ENCODE data around the gene GYPA.
"Not testable (repeated sequence)": the region's sequence is repeated elsewhere in the genome, so short reads cannot be mapped to it uniquely, and the experiment has no call there.

The GYPA gene

DNA sequence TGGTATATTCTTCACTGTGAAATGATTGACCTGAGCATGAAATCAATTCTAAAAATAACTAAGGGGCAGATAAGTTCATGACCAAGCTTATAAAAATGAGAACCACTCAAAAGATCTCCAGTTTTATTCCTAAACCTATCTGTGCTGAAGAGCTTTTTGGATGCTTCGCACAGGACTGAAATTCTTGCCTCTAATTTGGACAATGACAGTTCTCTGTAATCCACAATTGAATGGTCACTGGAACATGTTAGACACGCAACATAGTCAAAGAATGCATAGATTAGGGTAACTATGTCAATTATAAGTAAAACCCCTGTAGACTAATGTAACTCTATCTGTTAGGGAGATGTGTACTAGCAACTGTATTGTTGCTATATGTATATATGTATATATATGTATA lies 42.7 kb downstream of the GYPA start:
- not testable (repeated sequence) for H3K27ac ChIP-seq (ENCODE audit: low read depth, low read length); H3K4me3 ChIP-seq (ENCODE audit: low read depth in 1 of 5, low read length in 5 of 5); H3K9me3 ChIP-seq (ENCODE audit: control insufficient read depth in 5 of 5, low read length in 5 of 5); H3K4me1 ChIP-seq (ENCODE audit: control insufficient read depth in 5 of 5, insufficient read depth in 5 of 5, low read length in 5 of 5); H3K27me3 ChIP-seq (ENCODE audit: control insufficient read depth in 5 of 5, insufficient read depth in 4 of 5, low read length in 5 of 5); H3K36me3 ChIP-seq (ENCODE audit: control insufficient read depth in 5 of 5, insufficient read depth in 5 of 5, low read length in 5 of 5); H3K9ac ChIP-seq (ENCODE audit: low read length in 5 of 5)

DNA sequence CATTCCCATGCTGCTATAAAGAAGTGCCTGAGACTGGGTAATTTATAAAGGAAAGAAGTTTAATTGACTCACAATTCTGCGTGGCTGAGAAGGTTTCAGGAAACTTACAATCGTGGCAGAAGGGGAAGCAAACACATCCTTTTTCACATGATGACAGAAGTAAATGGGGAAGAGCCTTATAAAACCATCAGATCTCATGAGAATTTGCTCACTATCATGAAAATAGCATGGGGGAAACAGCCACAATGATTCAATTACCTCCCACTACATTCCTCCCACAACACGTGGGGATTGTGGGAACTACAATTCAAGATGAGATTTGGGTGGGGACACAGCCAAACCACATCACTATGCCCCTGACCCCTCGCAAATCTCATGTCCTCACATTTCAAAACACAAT lies 46.5 kb downstream of the GYPA start:
- not testable (repeated sequence) for H3K4me3 ChIP-seq (ENCODE audit: low read depth in 1 of 5, low read length in 5 of 5); H3K27me3 ChIP-seq (ENCODE audit: control insufficient read depth in 5 of 5, insufficient read depth in 4 of 5, low read length in 5 of 5); H3K4me1 ChIP-seq (ENCODE audit: control insufficient read depth in 5 of 5, insufficient read depth in 5 of 5, low read length in 5 of 5); H3K9ac ChIP-seq (ENCODE audit: low read length in 5 of 5); H3K27ac ChIP-seq (ENCODE audit: low read depth, low read length); H3K36me3 ChIP-seq (ENCODE audit: control insufficient read depth in 5 of 5, insufficient read depth in 5 of 5, low read length in 5 of 5); H3K9me3 ChIP-seq (ENCODE audit: control insufficient read depth in 5 of 5, low read length in 5 of 5)

DNA sequence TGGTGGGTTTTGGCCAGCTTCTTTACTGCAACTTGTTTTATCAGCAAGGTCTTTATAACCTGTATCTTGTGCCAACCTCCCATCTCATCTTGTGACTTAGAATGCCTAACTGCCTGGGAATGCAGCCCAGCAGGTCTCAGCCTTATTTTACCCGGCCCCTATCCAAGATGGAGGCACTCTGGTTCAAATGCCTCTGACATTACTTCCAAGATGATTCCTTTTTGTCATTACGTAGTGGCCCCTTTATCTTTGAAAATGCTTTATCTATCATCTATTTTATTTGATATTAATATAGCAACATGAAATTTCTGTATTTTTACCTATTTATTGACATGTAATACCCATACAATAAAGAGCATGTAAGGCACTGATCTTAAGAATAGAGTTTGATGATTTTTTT lies 49.3 kb downstream of the GYPA start:
- not testable (repeated sequence) for H3K4me3 ChIP-seq (ENCODE audit: low read depth in 1 of 5, low read length in 5 of 5); H3K27ac ChIP-seq (ENCODE audit: low read depth, low read length); H3K9ac ChIP-seq (ENCODE audit: low read length in 5 of 5); H3K27me3 ChIP-seq (ENCODE audit: control insufficient read depth in 5 of 5, insufficient read depth in 4 of 5, low read length in 5 of 5); H3K9me3 ChIP-seq (ENCODE audit: control insufficient read depth in 5 of 5, low read length in 5 of 5); H3K4me1 ChIP-seq (ENCODE audit: control insufficient read depth in 5 of 5, insufficient read depth in 5 of 5, low read length in 5 of 5); H3K36me3 ChIP-seq (ENCODE audit: control insufficient read depth in 5 of 5, insufficient read depth in 5 of 5, low read length in 5 of 5)

DNA sequence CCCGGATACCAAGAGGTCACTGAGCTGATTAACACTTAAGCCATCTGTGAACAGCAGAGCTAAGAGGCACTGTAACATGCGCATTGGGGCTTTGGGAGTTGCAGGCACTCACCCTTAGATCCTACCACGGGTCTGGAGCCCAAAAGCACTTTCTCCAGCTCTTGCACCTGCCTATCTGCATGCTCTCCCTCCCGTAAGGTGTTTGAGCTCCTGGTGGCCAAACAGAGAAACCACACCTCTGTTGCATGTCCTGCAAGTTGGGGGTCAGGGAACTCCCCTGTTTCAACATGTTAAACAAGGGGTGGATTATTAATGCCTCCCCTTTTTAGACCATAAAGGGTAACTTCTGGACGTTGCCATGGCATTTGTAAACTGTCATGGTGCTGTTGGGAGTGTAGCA lies 49.8 kb downstream of the GYPA start:
- H3K4me1 ChIP-seq (ENCODE audit: control insufficient read depth in 5 of 5, insufficient read depth in 5 of 5, low read length in 5 of 5) = no peaks in the 10 kb centered on the region
- no peaks in the 10 kb centered on the region for H3K9me3 ChIP-seq (ENCODE audit: control insufficient read depth in 5 of 5, low read length in 5 of 5)
- no peaks in the 10 kb centered on the region for H3K36me3 ChIP-seq (ENCODE audit: control insufficient read depth in 5 of 5, insufficient read depth in 5 of 5, low read length in 5 of 5)
- no peak overlapping the region for H3K27ac ChIP-seq (ENCODE audit: low read depth, low read length)
- no peak overlapping the region for H3K9ac ChIP-seq (ENCODE audit: low read length in 5 of 5)
- no peak overlapping the region for H3K4me3 ChIP-seq (ENCODE audit: low read depth in 1 of 5, low read length in 5 of 5)
- no peaks in the 10 kb centered on the region for H3K27me3 ChIP-seq (ENCODE audit: control insufficient read depth in 5 of 5, insufficient read depth in 4 of 5, low read length in 5 of 5)

DNA sequence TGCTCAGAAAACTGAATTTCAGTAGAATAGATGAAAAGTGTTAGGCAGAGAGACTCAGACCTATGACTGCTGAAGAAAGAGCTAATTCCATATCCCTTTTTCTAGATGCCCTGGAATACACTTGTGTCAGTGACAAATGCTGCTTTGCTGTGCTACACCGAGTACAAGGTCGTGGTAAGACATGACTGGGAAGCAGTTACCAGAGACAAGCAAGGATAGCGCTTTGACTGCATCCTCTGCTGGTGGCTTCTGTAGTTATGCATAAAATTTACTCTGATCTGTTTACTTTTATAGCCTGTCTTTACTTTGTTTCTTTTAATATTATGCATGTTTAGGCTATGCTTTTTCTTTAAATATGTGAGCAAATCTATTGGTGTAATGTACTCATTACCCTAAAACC lies 58.5 kb downstream of the GYPA start:
- not testable (repeated sequence) for H3K36me3 ChIP-seq (ENCODE audit: control insufficient read depth in 5 of 5, insufficient read depth in 5 of 5, low read length in 5 of 5); H3K9me3 ChIP-seq (ENCODE audit: control insufficient read depth in 5 of 5, low read length in 5 of 5); H3K27me3 ChIP-seq (ENCODE audit: control insufficient read depth in 5 of 5, insufficient read depth in 4 of 5, low read length in 5 of 5); H3K4me3 ChIP-seq (ENCODE audit: low read depth in 1 of 5, low read length in 5 of 5); H3K9ac ChIP-seq (ENCODE audit: low read length in 5 of 5); H3K4me1 ChIP-seq (ENCODE audit: control insufficient read depth in 5 of 5, insufficient read depth in 5 of 5, low read length in 5 of 5); H3K27ac ChIP-seq (ENCODE audit: low read depth, low read length)

DNA sequence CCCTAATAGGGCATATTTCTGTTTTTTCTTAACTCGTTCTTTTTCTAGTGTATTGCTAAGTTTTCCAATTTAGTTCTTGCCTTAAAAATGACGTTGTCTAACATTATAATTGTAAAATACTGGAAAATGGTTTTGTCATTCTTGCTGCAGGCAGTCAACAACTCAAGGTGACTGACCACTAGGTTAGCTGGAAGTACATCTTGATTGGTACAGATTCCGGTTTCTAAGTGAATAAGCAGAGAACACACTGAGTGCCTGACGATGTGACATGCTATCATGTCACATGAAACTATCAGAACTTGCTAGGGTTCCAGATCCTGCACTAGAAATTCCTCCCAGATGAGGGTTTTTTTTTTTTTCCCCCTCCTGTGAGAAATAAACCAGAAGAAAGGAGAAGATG lies 60.4 kb downstream of the GYPA start:
- not testable (repeated sequence) for H3K36me3 ChIP-seq (ENCODE audit: control insufficient read depth in 5 of 5, insufficient read depth in 5 of 5, low read length in 5 of 5); H3K9me3 ChIP-seq (ENCODE audit: control insufficient read depth in 5 of 5, low read length in 5 of 5); H3K4me3 ChIP-seq (ENCODE audit: low read depth in 1 of 5, low read length in 5 of 5); H3K27ac ChIP-seq (ENCODE audit: low read depth, low read length); H3K27me3 ChIP-seq (ENCODE audit: control insufficient read depth in 5 of 5, insufficient read depth in 4 of 5, low read length in 5 of 5); H3K4me1 ChIP-seq (ENCODE audit: control insufficient read depth in 5 of 5, insufficient read depth in 5 of 5, low read length in 5 of 5); H3K9ac ChIP-seq (ENCODE audit: low read length in 5 of 5)

DNA sequence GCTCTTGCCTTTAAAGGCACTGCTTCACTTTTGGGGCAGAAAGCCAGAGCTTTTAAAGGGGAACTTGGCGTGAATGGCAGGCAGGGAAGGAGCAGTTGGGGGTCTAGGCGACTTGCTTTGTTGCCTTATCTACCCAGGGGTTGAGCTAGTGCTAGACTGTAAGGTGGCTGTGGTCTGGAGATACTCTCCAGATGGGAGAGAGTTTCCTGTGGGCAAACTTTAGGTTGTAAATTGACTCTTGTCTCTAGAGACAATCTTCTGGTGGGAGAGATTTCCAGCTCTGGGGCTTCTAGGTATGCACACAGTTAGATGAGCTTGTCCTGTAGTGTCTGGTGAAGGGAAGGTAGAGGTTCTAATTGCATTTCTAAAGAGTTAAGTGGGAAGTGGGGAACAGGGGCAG lies 61.8 kb downstream of the GYPA start:
- not testable (repeated sequence) for H3K27me3 ChIP-seq (ENCODE audit: control insufficient read depth in 5 of 5, insufficient read depth in 4 of 5, low read length in 5 of 5); H3K4me3 ChIP-seq (ENCODE audit: low read depth in 1 of 5, low read length in 5 of 5); H3K9me3 ChIP-seq (ENCODE audit: control insufficient read depth in 5 of 5, low read length in 5 of 5); H3K27ac ChIP-seq (ENCODE audit: low read depth, low read length); H3K36me3 ChIP-seq (ENCODE audit: control insufficient read depth in 5 of 5, insufficient read depth in 5 of 5, low read length in 5 of 5); H3K9ac ChIP-seq (ENCODE audit: low read length in 5 of 5); H3K4me1 ChIP-seq (ENCODE audit: control insufficient read depth in 5 of 5, insufficient read depth in 5 of 5, low read length in 5 of 5)

DNA sequence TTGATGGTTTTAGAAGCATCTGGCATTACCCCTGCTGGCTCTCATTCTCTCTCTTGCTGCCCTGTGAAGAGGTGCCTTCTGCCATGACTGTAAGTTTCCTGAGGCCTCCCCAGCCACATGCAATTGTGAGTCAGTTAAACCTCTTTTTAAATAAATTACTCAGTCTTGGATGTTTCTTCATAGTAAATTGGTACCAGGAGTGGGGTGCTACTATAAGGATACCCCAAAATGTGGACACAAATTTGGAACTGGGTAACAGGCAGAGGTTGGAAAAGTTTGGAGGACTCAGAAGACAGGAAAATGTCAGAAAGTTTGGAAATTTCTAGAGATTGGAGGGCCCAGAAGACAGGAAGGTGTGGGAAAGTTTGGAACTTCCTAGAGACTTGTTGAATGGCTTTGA lies 79.0 kb downstream of the GYPA start:
- H3K9ac ChIP-seq (ENCODE audit: low read length in 5 of 5); H3K36me3 ChIP-seq (ENCODE audit: control insufficient read depth in 5 of 5, insufficient read depth in 5 of 5, low read length in 5 of 5); H3K27me3 ChIP-seq (ENCODE audit: control insufficient read depth in 5 of 5, insufficient read depth in 4 of 5, low read length in 5 of 5); H3K4me3 ChIP-seq (ENCODE audit: low read depth in 1 of 5, low read length in 5 of 5); H3K4me1 ChIP-seq (ENCODE audit: control insufficient read depth in 5 of 5, insufficient read depth in 5 of 5, low read length in 5 of 5); H3K27ac ChIP-seq (ENCODE audit: low read depth, low read length); H3K9me3 ChIP-seq (ENCODE audit: control insufficient read depth in 5 of 5, low read length in 5 of 5): not testable (repeated sequence)

DNA sequence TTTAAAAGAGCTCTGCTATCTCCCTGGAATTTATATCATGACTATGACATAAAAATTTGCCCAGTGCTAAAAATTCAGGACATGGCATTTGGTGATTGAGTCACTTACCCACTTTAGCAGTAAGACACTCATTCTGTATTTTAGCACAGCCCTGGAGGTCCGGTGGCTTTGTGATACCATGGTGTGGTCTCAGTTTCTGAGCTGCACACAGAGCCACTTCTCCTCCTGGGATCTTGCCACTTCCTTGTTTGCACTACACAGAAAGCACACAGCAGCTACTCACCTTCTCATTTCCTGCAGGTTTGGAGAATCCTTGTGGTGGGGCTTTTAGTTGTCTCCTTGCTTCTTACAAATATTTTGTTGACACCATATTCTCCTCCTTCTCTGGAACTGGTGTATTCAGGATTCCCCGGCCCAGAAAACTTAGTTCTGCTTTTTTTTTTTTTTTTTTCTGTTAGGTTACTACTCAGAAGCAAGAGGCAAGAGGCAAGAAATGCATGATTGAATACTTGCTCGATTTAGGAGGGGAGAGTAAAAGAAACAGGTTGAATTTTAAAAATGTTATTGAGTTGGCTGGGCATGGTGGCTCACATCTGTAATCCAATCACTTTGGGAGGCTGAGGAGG lies 80.2 kb downstream of the GYPA start:
- H3K27me3 ChIP-seq (ENCODE audit: control insufficient read depth in 5 of 5, insufficient read depth in 4 of 5, low read length in 5 of 5); H3K9me3 ChIP-seq (ENCODE audit: control insufficient read depth in 5 of 5, low read length in 5 of 5); H3K4me3 ChIP-seq (ENCODE audit: low read depth in 1 of 5, low read length in 5 of 5); H3K4me1 ChIP-seq (ENCODE audit: control insufficient read depth in 5 of 5, insufficient read depth in 5 of 5, low read length in 5 of 5); H3K9ac ChIP-seq (ENCODE audit: low read length in 5 of 5); H3K27ac ChIP-seq (ENCODE audit: low read depth, low read length); H3K36me3 ChIP-seq (ENCODE audit: control insufficient read depth in 5 of 5, insufficient read depth in 5 of 5, low read length in 5 of 5): not testable (repeated sequence)
